ACC112 (cell line): ENCODE measurements around the gene ALG11.

Source experiments
- H2AFZ ChIP-seq: fragments of 200-600 bp; sonication (generic); one replicate; pipeline ENCODE4 v1.6.0; 2017; ENCODE audit warnings: antibody characterized with exemption, low read length; ENCODE audit not compliant: unreplicated experiment
- H3K27ac ChIP-seq: fragments of 200-600 bp; sonication (generic); 2 replicates; pipeline ENCODE4 v1.5.1; 2014; ENCODE audit warnings: low read depth, mild to moderate bottlenecking, antibody characterized with exemption, low read length, moderate library complexity
- H3K27me3 ChIP-seq: fragments of 200-600 bp; sonication (generic); 2 replicates; pipeline ENCODE4 v1.6.1; 2014; ENCODE audit warnings: mild to moderate bottlenecking, antibody characterized with exemption, low read length, moderate library complexity, mixed read lengths; ENCODE audit not compliant: insufficient read depth
- H3K36me3 ChIP-seq: fragments of 200-600 bp; sonication (generic); 2 replicates; pipeline ENCODE4 v1.6.1; 2016; ENCODE audit warnings: mild to moderate bottlenecking, antibody characterized with exemption, low read length, moderate library complexity, mixed read lengths; ENCODE audit not compliant: insufficient read depth
- H3K4me1 ChIP-seq: fragments of 200-600 bp; sonication (generic); one replicate; pipeline ENCODE4 v1.6.1; 2016; ENCODE audit warnings: low read length, mixed read lengths; ENCODE audit not compliant: insufficient read depth, unreplicated experiment, control insufficient read depth
- H3K4me3 ChIP-seq: fragments of 200-600 bp; sonication (generic); 2 replicates; pipeline ENCODE4 v1.5.1; 2014; ENCODE audit warnings: mild to moderate bottlenecking, low read depth, low read length
- H3K79me2 ChIP-seq: fragments of 200-600 bp; sonication (generic); one replicate; pipeline ENCODE4 v1.6.0; 2016; ENCODE audit warnings: low read length; ENCODE audit not compliant: control insufficient read depth, unreplicated experiment, insufficient read depth

The ALG11 gene

DNA sequence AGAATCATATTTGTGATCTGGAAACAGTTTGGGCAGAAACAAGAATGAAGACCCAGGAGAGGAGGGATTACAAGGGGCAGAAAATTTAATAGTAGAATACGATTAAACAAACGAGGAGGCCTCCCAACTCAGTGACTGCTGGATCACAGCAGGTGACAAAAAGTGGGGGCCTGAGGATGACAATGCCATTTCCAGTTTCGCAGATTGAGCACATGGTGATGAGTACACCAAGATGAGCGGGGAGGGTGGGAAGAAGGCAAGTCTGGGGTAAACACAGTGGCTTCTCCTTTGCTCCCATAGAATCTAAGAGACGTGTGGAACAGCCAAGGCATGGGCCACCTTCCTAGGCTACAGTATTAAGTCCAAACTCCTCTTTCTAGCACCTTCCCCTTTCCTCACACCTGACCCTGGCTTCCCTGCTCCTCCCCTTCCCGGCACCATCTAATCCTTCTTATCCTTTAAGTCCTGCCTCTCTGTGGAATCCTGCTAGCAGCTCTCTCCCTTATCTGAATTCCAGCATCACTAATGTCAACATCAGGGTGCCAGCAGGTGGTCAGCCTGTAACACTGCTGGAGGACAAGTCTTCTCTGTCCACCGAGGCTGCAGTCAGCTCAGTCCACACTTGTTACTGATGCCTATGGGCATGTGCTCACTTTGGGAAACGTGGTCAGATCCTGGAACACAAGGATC, 14.4 kb upstream of the ALG11 start:
- Histone ChIP-seq H3K36me3 (no peaks in the 10 kb centered on the region), H3K79me2 (no peaks in the 10 kb centered on the region), H3K27ac (no peak overlapping the region), H3K4me3 (no peak overlapping the region), H3K4me1 (no peaks in the 10 kb centered on the region), H3K27me3 (peaks cover 17% of the 10 kb centered on the region; the same call in 1 of the 2 replicates), H2AFZ (no peak overlapping the region)

DNA sequence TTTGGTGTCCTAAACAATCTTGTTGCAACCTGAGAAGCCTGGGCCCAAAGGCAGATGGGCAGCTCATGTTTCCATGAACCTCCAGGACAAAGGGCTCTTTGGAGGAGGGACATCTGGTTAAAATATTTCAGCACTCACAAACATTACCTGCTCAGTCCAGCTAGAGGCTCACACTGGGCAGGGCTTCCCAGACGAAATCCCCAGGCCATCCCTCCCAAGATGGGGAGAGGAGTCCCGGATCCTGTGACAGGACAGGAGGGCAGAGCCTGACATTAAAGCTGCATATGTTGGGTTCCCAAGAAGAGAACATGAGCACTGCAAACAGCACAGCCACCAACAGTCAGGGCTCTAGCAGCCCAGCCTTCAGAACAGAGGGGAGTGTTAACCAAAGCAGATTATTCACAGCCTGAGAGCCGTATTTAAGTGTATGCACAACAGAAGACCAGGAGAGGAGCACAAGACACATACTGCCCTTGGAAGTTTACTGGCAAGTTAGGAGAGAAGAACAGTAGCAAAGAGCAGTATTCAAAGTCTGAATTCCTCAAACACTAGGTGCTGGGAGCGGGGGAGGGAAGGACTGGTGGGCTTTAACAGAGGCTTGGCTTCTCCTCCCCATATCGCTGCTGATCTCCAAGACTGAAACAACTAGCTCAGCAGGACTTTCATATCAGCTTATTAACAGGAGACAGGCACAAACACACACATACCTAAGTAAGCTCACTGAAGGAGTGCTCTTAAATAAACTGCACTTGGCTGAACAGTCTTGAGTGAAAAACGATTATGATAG, 13.3 kb upstream of the ALG11 start:
- H3K79me2 ChIP-seq: no peaks in the 10 kb centered on the region
- H3K36me3 ChIP-seq: no peaks in the 10 kb centered on the region
- H3K4me1 ChIP-seq: no peaks in the 10 kb centered on the region
- H3K4me3 ChIP-seq: no peak overlapping the region
- peaks cover 17% of the 10 kb centered on the region; the same call in 1 of the 2 replicates for H3K27me3 ChIP-seq
- no peak overlapping the region for H3K27ac ChIP-seq
- no peak overlapping the region for H2AFZ ChIP-seq

DNA sequence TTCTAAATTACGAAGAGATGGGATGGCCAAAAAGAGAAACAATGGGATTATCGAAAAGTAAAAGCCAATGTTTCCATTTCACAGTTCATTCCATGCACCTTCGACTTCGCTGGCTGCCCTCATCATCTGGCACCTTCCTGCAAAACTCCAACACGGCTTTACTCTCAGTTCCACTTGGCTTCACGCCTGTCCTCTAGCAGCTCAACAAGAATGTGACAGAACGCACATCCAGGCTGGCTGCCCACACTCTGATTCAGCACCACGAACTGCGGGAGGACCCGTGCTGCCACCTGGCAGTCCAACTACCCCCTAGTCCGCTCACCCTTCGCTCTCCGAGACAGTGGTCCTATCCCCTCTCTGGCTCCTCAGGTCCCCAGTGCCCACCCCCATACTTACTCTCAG, 12.7 kb upstream of the ALG11 start:
- no peaks in the 10 kb centered on the region for H3K79me2 ChIP-seq

DNA sequence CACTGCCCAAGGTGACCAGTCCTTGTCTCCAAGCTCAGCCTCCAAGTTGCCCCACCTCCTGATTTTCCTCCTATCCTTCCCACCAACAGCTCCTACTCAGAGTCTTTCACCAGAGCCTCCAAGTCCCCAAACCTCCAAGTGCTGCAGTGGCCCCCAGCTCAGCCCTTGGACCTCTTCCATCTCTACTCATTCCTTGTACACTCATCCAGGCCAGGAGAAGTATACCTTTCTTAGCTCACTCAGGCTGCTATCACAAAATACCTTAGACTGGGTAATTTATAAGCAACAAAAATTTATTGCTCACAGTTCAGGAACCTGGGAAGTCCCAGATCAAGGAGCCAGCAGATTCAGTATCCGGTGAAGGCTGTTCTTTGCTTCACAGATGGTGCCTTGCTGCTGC, 12.3 kb upstream of the ALG11 start:
- no peak overlapping the region for H3K27ac ChIP-seq
- no peaks in the 10 kb centered on the region for H3K79me2 ChIP-seq
- no peak overlapping the region for H3K4me3 ChIP-seq

More for the DNA sequence above, 12.7 kb upstream of the ALG11 start:
- H3K4me1 ChIP-seq: no peaks in the 10 kb centered on the region
- H3K27me3 ChIP-seq: peaks cover 17% of the 10 kb centered on the region; the same call in 1 of the 2 replicates
- H3K4me3 ChIP-seq: no peak overlapping the region
- H3K36me3 ChIP-seq: no peaks in the 10 kb centered on the region
- no peak overlapping the region for H2AFZ ChIP-seq
- no peak overlapping the region for H3K27ac ChIP-seq

DNA sequence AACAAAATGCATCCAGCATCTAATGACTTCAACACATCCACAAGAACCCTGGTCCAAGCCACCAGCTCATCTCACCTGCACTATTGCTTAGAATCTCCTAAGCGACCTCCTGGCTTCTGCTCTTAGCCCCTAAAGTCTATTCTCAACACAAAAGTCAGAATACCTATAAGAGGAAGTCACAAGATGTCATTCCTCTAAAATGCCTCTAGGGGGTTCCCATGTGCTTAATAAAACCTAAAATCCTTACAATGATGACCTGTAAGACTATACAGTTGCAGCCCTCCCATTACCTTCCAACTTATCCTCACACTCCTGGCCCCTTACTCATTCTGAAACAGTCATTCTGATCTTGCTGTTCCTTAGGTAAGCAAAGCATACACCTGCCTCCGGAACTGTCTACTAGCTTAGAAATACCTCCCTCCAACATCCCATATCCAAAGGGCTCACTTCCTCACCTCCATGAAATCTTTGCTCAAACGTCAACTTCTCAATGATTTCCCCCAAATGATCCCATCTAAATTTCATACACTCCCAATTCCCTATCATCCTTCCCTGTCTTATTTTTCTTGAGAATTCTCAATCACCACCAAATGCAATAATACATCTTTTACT, 11.0 kb upstream of the ALG11 start:
- H3K36me3 ChIP-seq: no peaks in the 10 kb centered on the region

More for the DNA sequence above, 12.3 kb upstream of the ALG11 start:
- H2AFZ ChIP-seq: no peak overlapping the region
- H3K27me3 ChIP-seq: peaks cover 17% of the 10 kb centered on the region; the same call in 1 of the 2 replicates
- H3K36me3 ChIP-seq: no peaks in the 10 kb centered on the region
- H3K4me1 ChIP-seq: no peaks in the 10 kb centered on the region

DNA sequence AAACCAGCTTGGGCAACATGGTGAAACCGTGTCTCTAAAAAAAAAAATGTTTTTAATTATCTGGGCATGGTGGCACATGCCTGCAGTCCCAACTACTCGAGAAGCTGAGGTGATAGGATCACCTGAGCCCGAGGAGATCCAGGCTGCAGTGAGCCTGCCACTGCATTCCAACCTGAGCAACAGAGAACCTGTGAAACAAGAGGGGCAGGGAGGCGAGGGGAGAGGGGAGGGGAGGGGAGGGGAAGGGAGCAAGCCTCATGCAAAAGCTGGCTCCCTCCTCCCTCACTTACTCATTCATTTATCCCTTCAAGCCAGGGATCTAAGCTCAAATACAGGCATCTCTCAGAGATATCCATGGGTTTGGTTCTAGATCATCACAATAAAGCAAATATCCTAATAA, 9.8 kb upstream of the ALG11 start:
- Histone ChIP-seq H2AFZ (no peak overlapping the region), H3K79me2 (no peaks in the 10 kb centered on the region), H3K27me3 (peaks cover 3% of the 10 kb centered on the region; the same call in 1 of the 2 replicates)

More for the DNA sequence above, 11.0 kb upstream of the ALG11 start:
- Histone ChIP-seq H2AFZ (no peak overlapping the region), H3K79me2 (no peaks in the 10 kb centered on the region), H3K27me3 (peaks cover 10% of the 10 kb centered on the region; the same call in 1 of the 2 replicates), H3K4me3 (no peak overlapping the region), H3K4me1 (no peaks in the 10 kb centered on the region), H3K27ac (no peak overlapping the region)

DNA sequence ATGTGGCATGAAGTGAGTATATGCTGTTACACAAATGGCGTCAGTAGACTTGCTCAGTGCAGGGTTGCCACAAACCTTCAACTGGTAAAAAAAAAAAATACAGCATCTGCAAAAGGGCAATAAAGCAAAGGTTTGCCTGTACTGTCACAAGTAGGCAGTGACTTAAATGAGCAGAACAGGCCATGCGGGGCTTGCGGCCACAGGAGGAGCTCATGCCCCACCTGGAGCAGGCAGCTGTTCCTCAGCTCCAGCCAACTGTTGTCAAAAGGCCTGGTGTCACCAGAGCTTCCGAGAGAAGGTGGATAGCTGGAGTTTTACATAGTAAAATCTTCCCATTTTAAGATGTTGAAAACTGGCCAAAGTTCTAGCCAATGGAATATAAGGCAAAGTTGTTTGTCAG, 8.7 kb upstream of the ALG11 start:
- Histone ChIP-seq H3K4me1 (no peaks in the 10 kb centered on the region), H3K79me2 (no peaks in the 10 kb centered on the region)

More for the DNA sequence above, 9.8 kb upstream of the ALG11 start:
- Histone ChIP-seq H3K4me3 (no peak overlapping the region), H3K4me1 (no peaks in the 10 kb centered on the region), H3K36me3 (no peaks in the 10 kb centered on the region), H3K27ac (no peak overlapping the region)

DNA sequence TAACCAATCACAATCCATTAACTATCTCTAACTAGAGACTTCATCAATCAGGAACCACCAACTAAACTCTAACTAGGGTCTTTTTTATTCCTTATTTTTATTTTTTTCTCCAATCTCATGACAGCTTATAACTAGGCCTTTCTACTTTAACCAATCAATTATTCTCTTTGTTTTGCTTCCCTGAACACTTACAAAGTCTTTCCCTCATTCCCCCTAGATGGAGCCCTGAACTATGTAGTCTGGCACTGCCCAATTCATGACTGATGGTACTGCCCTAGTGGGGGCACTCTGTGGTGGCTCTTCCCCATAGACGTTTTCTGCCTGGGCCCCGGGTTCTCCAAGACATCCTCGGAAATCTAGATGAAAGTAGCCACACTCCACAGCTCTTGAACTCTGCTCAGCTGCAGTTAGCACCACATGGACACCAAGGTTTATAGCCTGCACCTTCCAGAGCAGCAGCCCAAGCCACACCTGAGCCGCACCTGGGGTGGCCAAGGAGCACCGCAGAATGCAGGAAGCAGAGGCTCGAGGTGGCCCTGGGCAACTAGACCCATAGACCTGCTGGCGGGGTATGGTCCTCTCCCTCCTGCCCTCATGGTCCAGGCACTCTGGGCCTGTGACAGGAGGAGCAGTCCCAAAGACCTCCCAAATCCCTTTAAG, 7.6 kb upstream of the ALG11 start:
- Histone ChIP-seq H3K27ac (no peak overlapping the region), H3K36me3 (no peaks in the 10 kb centered on the region), H3K4me1 (no peaks in the 10 kb centered on the region), H3K27me3 (peaks cover 3% of the 10 kb centered on the region; the same call in 1 of the 2 replicates), H3K4me3 (no peak overlapping the region), H2AFZ (no peak overlapping the region), H3K79me2 (no peaks in the 10 kb centered on the region)

More for the DNA sequence above, 8.7 kb upstream of the ALG11 start:
- H3K27ac ChIP-seq: no peak overlapping the region
- peaks cover 3% of the 10 kb centered on the region; the same call in 1 of the 2 replicates for H3K27me3 ChIP-seq
- no peak overlapping the region for H3K4me3 ChIP-seq
- H2AFZ ChIP-seq: no peak overlapping the region
- no peaks in the 10 kb centered on the region for H3K36me3 ChIP-seq

DNA sequence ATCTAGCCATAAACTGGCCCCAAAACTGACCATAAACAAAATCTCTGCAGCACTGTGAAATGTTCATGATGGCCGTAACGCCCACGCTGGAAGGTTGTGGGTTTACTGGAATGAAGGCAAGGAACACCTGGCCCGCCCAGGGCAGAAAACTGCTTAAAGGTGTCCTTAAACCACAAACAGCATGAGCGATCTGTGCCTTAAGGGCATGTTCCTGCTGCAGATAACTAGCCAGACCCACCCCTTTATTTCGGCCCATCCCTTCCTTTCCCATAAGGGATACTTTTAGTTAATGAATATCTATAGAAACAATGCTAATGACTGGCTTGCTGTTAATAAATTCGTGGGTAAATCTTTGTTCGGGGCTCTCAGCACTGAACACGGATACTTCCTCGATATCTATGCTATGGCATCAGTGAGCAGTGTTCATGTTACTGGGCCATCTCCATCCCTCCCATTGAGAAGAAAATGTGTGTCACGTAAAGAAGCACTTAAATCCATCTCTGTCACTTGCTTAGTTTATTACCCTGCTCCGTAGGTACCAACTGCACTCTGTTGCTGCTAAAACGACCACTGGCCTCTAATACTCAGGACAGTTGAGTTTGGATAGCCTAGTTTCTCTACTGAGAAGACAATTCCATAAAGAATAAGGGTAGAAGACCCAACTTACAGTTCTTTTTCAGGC, 6.2 kb upstream of the ALG11 start:
- H3K27ac ChIP-seq: no peak overlapping the region
- H3K4me1 ChIP-seq: no peaks in the 10 kb centered on the region
- H3K79me2 ChIP-seq: no peaks in the 10 kb centered on the region
- no peaks in the 10 kb centered on the region for H3K27me3 ChIP-seq
- H3K4me3 ChIP-seq: no peak overlapping the region
- no peaks in the 10 kb centered on the region for H3K36me3 ChIP-seq
- H2AFZ ChIP-seq: no peak overlapping the region
